PC-3 (cell line): ENCODE data around the gene KCTD12.

Experiments
- CTCF ChIP-seq: fragments of 300-600 bp; sonication (generic); conservative IDR thresholded peaks from 2 replicates; pipeline ENCODE4 v1.5.1; 2017; ENCODE audit warnings: antibody characterized with exemption, low read depth, mild to moderate bottlenecking, low read length
- EZH2 ChIP-seq: fragments of 300-600 bp; sonication (generic); IDR thresholded peaks from one replicate; pipeline ENCODE4 v1.6.1; 2017; ENCODE audit warnings: antibody characterized with exemption, mild to moderate bottlenecking, low read length; ENCODE audit not compliant: unreplicated experiment
- EZH2phosphoT487 ChIP-seq: fragments of 300-600 bp; sonication (generic); IDR thresholded peaks from 2 replicates; pipeline ENCODE4 v1.6.1; 2018; ENCODE audit warnings: mild to moderate bottlenecking, antibody characterized with exemption, low read length, borderline replicate concordance

GRCh38 chr13:76925115-76925514, 38.9 kb upstream of the KCTD12 start:
- TF ChIP-seq CTCF (no peak), EZH2 (no peak), EZH2phosphoT487 (no peak)
